Neural crest cell (in vitro differentiated cells): ENCODE measurements around the gene IST1. TPM values are rescaled to one million over a fixed set of nuclear protein-coding genes. Genes with fewer than 3 reads are reported as not detected.

ENCODE experiments used
- DNase-seq: peaks from one replicate; pipeline ENCODE4 v3.0.0; 2021; ENCODE audit warnings: low read depth, mixed read lengths, low spot score
- H3K27ac Mint-ChIP-seq: one replicate; pipeline ENCODE4 v1.8.0; 2021; ENCODE audit warnings: mild to moderate bottlenecking, mixed read lengths; ENCODE audit not compliant: unreplicated experiment
- H3K27me3 Mint-ChIP-seq: 2 replicates; pipeline ENCODE4 v1.8.0; 2021; ENCODE audit warnings: low read depth, mild to moderate bottlenecking, mixed read lengths
- H3K36me3 Mint-ChIP-seq: 2 replicates; pipeline ENCODE4 v1.8.0; 2021; ENCODE audit warnings: low read depth, mild to moderate bottlenecking, mixed read lengths
- H3K4me1 Mint-ChIP-seq: 2 replicates; pipeline ENCODE4 v1.8.0; 2021; ENCODE audit warnings: mixed read lengths
- H3K4me3 Mint-ChIP-seq: one replicate; pipeline ENCODE4 v1.8.0; 2021; ENCODE audit warnings: mild to moderate bottlenecking, mixed read lengths
- H3K9me3 Mint-ChIP-seq: 2 replicates; pipeline ENCODE4 v1.8.0; 2021; ENCODE audit warnings: mixed read lengths
- total RNA-seq: library from RNA; stranded (reverse); gene quantifications from 2 replicates; pipeline ENCODE4 v1.2.1, GENCODE V29; 2021
- TF ChIP-seq, protein P1 (sequence below): fragments of 200-600 bp; sonication (generic); conservative IDR thresholded peaks from 2 replicates; pipeline ENCODE4 v1.5.0; 2021; ENCODE audit warnings: antibody characterized with exemption, mild to moderate bottlenecking

Gene IST1
- total RNA-seq, 1 donor from 2014 or later, result 242 TPM

DNA sequence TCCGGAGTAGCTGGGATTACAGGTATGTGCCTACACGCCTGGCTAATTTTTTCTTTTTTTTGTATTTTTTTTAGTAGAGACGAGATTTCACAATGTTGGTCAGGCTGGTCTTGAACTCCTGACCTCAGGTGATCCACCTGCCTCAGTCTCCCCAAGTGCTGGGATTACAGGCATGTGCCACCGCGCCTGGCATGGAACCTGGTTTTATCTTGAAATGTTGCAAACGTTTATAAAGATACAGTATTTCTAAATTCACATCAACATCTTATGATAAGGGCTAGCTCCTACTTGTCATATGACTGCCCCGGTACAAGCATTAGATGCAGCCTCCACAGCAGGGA lies 1.5 kb upstream of the IST1 start:
- TF ChIP-seq, protein P1, sequence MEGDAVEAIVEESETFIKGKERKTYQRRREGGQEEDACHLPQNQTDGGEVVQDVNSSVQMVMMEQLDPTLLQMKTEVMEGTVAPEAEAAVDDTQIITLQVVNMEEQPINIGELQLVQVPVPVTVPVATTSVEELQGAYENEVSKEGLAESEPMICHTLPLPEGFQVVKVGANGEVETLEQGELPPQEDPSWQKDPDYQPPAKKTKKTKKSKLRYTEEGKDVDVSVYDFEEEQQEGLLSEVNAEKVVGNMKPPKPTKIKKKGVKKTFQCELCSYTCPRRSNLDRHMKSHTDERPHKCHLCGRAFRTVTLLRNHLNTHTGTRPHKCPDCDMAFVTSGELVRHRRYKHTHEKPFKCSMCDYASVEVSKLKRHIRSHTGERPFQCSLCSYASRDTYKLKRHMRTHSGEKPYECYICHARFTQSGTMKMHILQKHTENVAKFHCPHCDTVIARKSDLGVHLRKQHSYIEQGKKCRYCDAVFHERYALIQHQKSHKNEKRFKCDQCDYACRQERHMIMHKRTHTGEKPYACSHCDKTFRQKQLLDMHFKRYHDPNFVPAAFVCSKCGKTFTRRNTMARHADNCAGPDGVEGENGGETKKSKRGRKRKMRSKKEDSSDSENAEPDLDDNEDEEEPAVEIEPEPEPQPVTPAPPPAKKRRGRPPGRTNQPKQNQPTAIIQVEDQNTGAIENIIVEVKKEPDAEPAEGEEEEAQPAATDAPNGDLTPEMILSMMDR, result no peak
- Mint-ChIP-seq H3K4me1 (peaks cover 15% of the 10 kb centered on the region), H3K4me3 (peak overlapping the region; percentile 99), H3K27me3 (no peaks in the 10 kb centered on the region), H3K9me3 (no peaks in the 10 kb centered on the region), H3K27ac (peak overlapping the region; percentile 87), H3K36me3 (no peaks in the 10 kb centered on the region)
- no peak for DNase-seq

DNA sequence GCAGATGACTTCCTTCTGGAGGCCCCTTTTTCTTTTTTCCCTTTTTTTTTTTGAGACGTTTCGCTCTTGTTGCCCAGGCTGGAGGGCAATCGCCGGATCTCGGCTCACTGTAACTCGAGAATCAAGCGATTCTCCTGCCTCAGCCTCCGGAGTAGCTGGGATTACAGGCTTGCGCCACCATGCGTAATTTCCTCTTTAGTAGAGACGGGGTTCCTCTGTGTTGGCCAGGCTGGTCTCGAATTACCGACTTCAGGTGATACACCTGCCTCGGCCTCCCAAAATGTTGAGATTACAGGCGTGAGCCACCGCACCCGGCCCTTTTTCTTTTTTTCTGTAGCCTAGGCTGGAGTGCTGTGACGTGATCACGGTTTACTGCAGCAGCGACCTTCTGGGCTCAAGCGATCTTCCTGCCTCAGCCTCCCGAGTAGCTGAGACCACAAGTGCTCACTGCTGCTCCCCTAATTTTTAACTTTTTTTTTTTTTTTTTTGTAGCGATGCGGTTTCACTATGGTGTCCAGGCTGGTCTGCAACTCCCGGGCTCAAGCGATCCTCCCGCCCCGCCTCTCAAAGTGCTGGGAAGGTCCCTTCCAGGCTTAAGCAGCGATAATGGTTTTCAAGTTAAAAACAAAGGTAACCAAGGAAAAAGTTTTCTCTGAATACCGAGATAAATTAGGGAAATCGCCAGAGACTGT lies 956 bp upstream of the IST1 start:
- peak; percentile 23 for DNase-seq
- H3K4me1 Mint-ChIP-seq, result peaks cover 15% of the 10 kb centered on the region
- H3K4me3 Mint-ChIP-seq, result peak overlapping the region; percentile 99
- H3K9me3 Mint-ChIP-seq, result no peaks in the 10 kb centered on the region
- TF ChIP-seq, protein P1, result no peak
- peak overlapping the region; percentile 96 for H3K27ac Mint-ChIP-seq
- H3K36me3 Mint-ChIP-seq, result no peaks in the 10 kb centered on the region
- no peaks in the 10 kb centered on the region for H3K27me3 Mint-ChIP-seq

DNA sequence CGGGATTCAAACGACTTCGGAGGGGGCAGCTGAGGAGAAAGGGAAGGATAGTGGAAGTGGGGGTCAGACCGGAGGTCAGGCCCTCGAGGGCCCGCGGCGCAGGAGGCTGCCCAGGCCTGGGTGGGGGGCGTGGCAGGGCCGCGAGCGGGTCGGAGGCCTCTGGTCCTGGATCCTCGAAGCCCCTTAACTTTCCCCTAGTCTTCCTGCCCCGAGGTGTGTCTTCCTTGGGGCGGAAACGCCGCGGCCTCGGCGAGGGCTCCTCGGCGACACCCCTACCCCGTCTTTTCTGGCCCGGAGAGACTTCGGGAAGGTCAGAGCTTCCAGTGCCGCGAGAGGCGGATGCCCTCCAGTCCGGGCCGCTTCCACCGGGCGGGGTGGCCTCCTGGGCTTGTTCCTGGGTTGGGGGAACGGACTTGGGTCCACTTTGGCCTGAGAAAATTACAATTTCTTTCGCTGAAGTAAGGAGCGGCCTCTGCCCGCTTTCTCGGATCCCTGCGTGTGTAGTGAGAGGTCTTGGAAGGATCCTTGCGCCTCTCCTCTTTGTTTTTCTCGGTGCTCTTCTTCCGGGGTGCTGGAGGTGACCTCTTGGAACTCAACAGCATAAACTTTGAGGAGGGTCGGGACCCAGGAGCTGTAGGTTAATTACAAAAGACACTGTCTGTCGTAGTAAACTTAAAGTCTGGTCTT lies 491 bp downstream of the IST1 start:
- H3K36me3 Mint-ChIP-seq, result peaks cover 2% of the 10 kb centered on the region
- peak overlapping the region; percentile 99 for H3K4me3 Mint-ChIP-seq
- DNase-seq, result no peak
- TF ChIP-seq, protein P1, result no peak
- peaks cover 21% of the 10 kb centered on the region for H3K4me1 Mint-ChIP-seq
- H3K27me3 Mint-ChIP-seq, result no peaks in the 10 kb centered on the region
- H3K27ac Mint-ChIP-seq, result peak overlapping the region; percentile 98
- no peaks in the 10 kb centered on the region for H3K9me3 Mint-ChIP-seq

DNA sequence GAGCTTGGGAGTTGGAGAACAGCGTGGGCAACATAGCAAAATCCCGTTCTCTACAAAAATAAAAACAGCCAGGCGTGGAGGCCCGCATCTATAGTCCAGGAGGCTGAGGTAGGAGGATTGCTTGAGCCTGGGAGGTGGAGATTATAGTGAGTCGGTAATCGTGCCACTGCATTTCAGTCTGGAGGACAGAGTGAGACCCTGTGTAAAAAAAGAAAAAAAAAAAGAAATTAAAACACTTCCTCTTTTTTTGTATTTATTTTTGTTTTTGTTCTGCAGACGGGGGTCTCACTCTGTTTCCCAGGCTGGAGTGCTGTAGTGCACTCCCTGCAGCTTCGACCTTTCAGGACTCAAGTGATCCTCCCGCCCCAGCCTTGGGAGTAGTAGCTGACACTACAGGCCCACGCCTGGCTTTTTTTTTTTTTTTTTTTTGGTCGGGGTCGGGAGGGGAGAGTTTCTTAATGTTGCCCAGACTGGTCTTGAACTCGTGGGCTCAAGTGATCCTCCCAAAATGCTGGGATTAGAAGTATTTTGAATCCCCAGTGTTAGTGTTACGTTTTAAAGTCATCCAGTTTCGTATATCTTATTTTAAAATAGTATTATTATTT lies 1.5 kb downstream of the IST1 start:
- H3K9me3 Mint-ChIP-seq, result no peaks in the 10 kb centered on the region
- TF ChIP-seq, protein P1, result no peak
- H3K27ac Mint-ChIP-seq, result no peak overlapping the region
- H3K4me1 Mint-ChIP-seq, result peaks cover 27% of the 10 kb centered on the region
- H3K36me3 Mint-ChIP-seq, result peaks cover 2% of the 10 kb centered on the region
- H3K27me3 Mint-ChIP-seq, result no peaks in the 10 kb centered on the region
- no peak for DNase-seq
- peak overlapping the region; percentile 99 for H3K4me3 Mint-ChIP-seq

DNA sequence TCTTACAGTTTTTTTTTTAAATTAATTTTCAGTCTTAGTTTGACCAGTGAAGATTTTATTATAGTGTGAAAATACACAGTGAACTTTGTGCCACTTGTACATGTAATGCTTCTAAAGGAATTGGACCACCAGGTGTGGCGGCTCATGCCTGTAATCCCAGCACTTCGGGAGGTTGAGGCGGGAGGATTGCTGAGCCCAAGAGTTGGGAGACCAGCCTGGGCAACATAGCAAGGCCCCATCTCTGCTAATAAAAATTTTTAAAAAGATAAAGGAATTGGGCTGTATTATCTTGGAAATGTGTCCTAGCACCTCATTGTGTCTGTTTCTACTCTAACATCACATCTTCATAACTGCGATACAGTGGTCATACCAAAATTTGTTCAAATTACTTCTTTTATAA lies 3.8 kb downstream of the IST1 start:
- H3K27me3 Mint-ChIP-seq, result no peaks in the 10 kb centered on the region
- H3K4me3 Mint-ChIP-seq, result peak overlapping the region; percentile 64
- H3K9me3 Mint-ChIP-seq, result no peaks in the 10 kb centered on the region
- DNase-seq, result no peak
- H3K27ac Mint-ChIP-seq, result no peak overlapping the region
- TF ChIP-seq, protein P1, result no peak
- peaks cover 29% of the 10 kb centered on the region for H3K4me1 Mint-ChIP-seq
- H3K36me3 Mint-ChIP-seq, result peaks cover 4% of the 10 kb centered on the region
